Measurements from ENCODE around the gene KNG1. TPM values are rescaled to one million over a fixed set of nuclear protein-coding genes. Genes with fewer than 3 reads are reported as not detected.
"Not testable (repeated sequence)": the region's sequence is repeated elsewhere in the genome, so short reads cannot be mapped to it uniquely, and the experiment has no call there.

KNG1 gene
- total and polyA plus RNA-seq, 4 experiments from 2014 or later = not detected

DNA sequence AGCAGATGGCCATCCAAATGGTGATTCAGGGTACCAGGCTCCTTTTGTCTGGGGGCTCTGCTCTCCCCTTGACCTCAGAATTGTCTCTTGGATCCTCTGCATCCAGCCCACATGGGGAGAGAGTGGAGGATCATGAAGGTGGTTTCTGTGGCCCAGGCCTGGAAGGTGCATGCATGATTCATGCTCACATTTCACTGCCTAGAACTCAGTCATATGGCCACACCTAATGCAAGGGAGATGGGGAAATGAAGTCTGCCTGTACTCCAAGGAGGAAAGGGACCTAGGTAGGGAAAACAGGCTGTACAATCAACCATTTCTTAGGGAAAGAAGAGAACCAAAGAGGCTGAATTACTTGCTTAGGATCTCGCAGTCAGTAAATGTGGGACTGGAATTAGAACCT, 36.3 kb upstream of the KNG1 start:
- H3K4me3 Mint-ChIP-seq = no peak overlapping the region
- Histone ChIP-seq H3K27me3 (ENCODE audit: insufficient read depth, low read length) (no peaks in the 10 kb centered on the region), H3K4me1 (ENCODE audit: insufficient read depth, low read length) (no peaks in the 10 kb centered on the region), H3K27ac (ENCODE audit: low read depth, low read length) (no peak overlapping the region), H3K9me3 (ENCODE audit: control insufficient read depth in 1 of 2, low read length in 2 of 2) (no peaks in the 10 kb centered on the region), H3K36me3 (ENCODE audit: insufficient read depth, low read length) (no peaks in the 10 kb centered on the region), H3K4me3 (ENCODE audit: low read length in 2 of 2) (no peak overlapping the region)
- no peak overlapping the region for H3K27ac Mint-ChIP-seq
- H3K4me1 Mint-ChIP-seq = no peaks in the 10 kb centered on the region
- CTCF ChIA-PET (ENCODE audit: partially characterized antibody) = no interaction called here
- peaks cover 37 to 39% of the 10 kb centered on the region in 2 donors for H3K27me3 Mint-ChIP-seq
- peaks cover 0 to 10% of the 10 kb centered on the region in 2 donors for H3K36me3 Mint-ChIP-seq
- DNase-seq = no peak
- intact Hi-C loops (cut with micrococcal nuclease) = no loop called here
- POLR2A ChIA-PET (ENCODE audit: partially characterized antibody) = no interaction called here
- H3K9me3 Mint-ChIP-seq = peaks cover 0 to 15% (median 12%) of the 10 kb centered on the region in 8 donors

- H3K27me3 ChIP-seq (ENCODE audit: insufficient read depth, low read length) = no peaks in the 10 kb centered on the region
- intact Hi-C loops (cut with micrococcal nuclease) = no loop called here
- no peak overlapping the region for H3K4me3 ChIP-seq (ENCODE audit: low read length in 2 of 2)
- no peak overlapping the region for H3K27ac ChIP-seq (ENCODE audit: low read depth, low read length)
- H3K36me3 Mint-ChIP-seq = peaks cover 1 to 16% of the 10 kb centered on the region in 2 donors
- ChIA-PET POLR2A (ENCODE audit: partially characterized antibody) (no interaction called here), CTCF (ENCODE audit: partially characterized antibody) (no interaction called here)
- H3K27ac Mint-ChIP-seq = no peak overlapping the region
- no peak overlapping the region for H3K4me3 Mint-ChIP-seq
- DNase-seq = no peak
- peaks cover 0 to 19% (median 14%) of the 10 kb centered on the region in 8 donors for H3K9me3 Mint-ChIP-seq
- H3K27me3 Mint-ChIP-seq = peaks cover 29 to 39% of the 10 kb centered on the region in 2 donors
- H3K36me3 ChIP-seq (ENCODE audit: insufficient read depth, low read length) = no peaks in the 10 kb centered on the region
- no peaks in the 10 kb centered on the region for H3K4me1 ChIP-seq (ENCODE audit: insufficient read depth, low read length)
- peaks cover 0 to 1% (median 0%) of the 10 kb centered on the region in 4 donors for H3K4me1 Mint-ChIP-seq
- H3K9me3 ChIP-seq (ENCODE audit: control insufficient read depth in 1 of 2, low read length in 2 of 2) = no peaks in the 10 kb centered on the region
These were observed 34.3 kb upstream of the KNG1 start for GRCh38 chr3:186682812-186683211.

GRCh38 chr3:186683979-186684378, 33.2 kb upstream of the KNG1 start:
- H3K27me3 ChIP-seq (ENCODE audit: insufficient read depth, low read length) = no peaks in the 10 kb centered on the region
- H3K36me3 ChIP-seq (ENCODE audit: insufficient read depth, low read length) = no peaks in the 10 kb centered on the region
- H3K4me3 Mint-ChIP-seq = no peak overlapping the region
- H3K27ac Mint-ChIP-seq = no peak overlapping the region
- no peak overlapping the region for H3K27ac ChIP-seq (ENCODE audit: low read depth, low read length)
- H3K4me3 ChIP-seq (ENCODE audit: low read length in 2 of 2) = no peak overlapping the region
- no peak for DNase-seq
- H3K27me3 Mint-ChIP-seq = peaks cover 27 to 38% of the 10 kb centered on the region in 2 donors
- H3K4me1 ChIP-seq (ENCODE audit: insufficient read depth, low read length) = no peaks in the 10 kb centered on the region
- peaks cover 0 to 1% (median 0%) of the 10 kb centered on the region in 4 donors for H3K4me1 Mint-ChIP-seq
- POLR2A ChIA-PET (ENCODE audit: partially characterized antibody) = no interaction called here
- peaks cover 0 to 19% (median 14%) of the 10 kb centered on the region in 8 donors for H3K9me3 Mint-ChIP-seq
- H3K9me3 ChIP-seq (ENCODE audit: control insufficient read depth in 1 of 2, low read length in 2 of 2) = no peaks in the 10 kb centered on the region
- intact Hi-C loops (cut with micrococcal nuclease) = no loop called here
- H3K36me3 Mint-ChIP-seq = peaks cover 1 to 16% of the 10 kb centered on the region in 2 donors
- CTCF ChIA-PET (ENCODE audit: partially characterized antibody) = no interaction called here

- H3K4me1 Mint-ChIP-seq; H3K27ac ChIP-seq (ENCODE audit: low read depth, low read length); DNase-seq; H3K4me3 ChIP-seq (ENCODE audit: low read length in 2 of 2); H3K36me3 ChIP-seq (ENCODE audit: insufficient read depth, low read length); H3K9me3 ChIP-seq (ENCODE audit: control insufficient read depth in 1 of 2, low read length in 2 of 2); H3K4me3 Mint-ChIP-seq; POLR2A ChIA-PET (ENCODE audit: partially characterized antibody); H3K27me3 ChIP-seq (ENCODE audit: insufficient read depth, low read length); intact Hi-C loops (cut with micrococcal nuclease); H3K4me1 ChIP-seq (ENCODE audit: insufficient read depth, low read length): not testable (repeated sequence)
- Mint-ChIP-seq H3K27ac (peak overlapping the region in 1 of 7 donors; percentile 5), H3K36me3 (peaks cover 1 to 16% of the 10 kb centered on the region in 2 donors), H3K9me3 (peaks cover 0 to 19% (median 14%) of the 10 kb centered on the region in 8 donors), H3K27me3 (peaks cover 24 to 39% of the 10 kb centered on the region in 2 donors)
- CTCF ChIA-PET (ENCODE audit: partially characterized antibody) = interaction anchor here (1.8 kb wide), 1 partner anchor 71 kb away, joined by 5 read pairs; no protein-coding TSS in a partner anchor
These were observed 30.7 kb upstream of the KNG1 start for GRCh38 chr3:186686475-186686874.

DNA sequence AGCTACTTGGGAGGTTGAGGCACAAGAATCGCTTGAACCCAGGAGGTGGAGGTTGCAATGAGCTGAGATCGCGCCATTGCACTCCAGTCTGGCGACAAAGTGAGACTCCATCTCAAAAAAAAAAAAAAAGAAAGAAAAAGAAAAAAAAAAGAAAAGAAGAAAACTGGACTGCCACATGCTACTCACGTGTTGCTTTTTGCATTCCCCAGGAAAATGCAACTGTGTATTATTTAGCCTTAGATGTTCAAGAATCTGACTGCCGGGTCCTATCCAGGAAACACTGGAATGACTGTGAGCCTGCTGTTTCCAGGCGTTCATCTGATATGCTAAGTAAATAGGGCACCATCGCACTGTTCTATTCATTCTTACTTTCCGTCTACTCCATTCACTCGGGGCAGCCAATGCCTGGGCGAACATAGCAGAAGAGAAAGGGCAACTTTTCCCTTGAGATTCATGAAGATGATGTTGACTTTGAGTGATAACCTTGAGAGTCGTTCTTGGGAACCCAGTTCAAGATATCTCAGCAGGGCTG, 30.0 kb upstream of the KNG1 start:
- H3K27ac ChIP-seq (ENCODE audit: low read depth, low read length) = no peak overlapping the region
- Mint-ChIP-seq H3K9me3 (peaks cover 0 to 19% (median 14%) of the 10 kb centered on the region in 8 donors), H3K27me3 (peaks cover 26 to 41% of the 10 kb centered on the region in 2 donors), H3K27ac (no peak overlapping the region), H3K4me1 (peaks cover 0 to 5% (median 0%) of the 10 kb centered on the region in 4 donors), H3K4me3 (no peak overlapping the region), H3K36me3 (peaks cover 1 to 16% of the 10 kb centered on the region in 2 donors)
- no peaks in the 10 kb centered on the region for H3K27me3 ChIP-seq (ENCODE audit: insufficient read depth, low read length)
- no peak overlapping the region for H3K4me3 ChIP-seq (ENCODE audit: low read length in 2 of 2)
- ChIA-PET CTCF (ENCODE audit: partially characterized antibody) (interaction anchor here (1.8 kb wide), 1 partner anchor 72 kb away, joined by 5 read pairs; no protein-coding TSS in a partner anchor), POLR2A (ENCODE audit: partially characterized antibody) (no interaction called here)
- no peaks in the 10 kb centered on the region for H3K36me3 ChIP-seq (ENCODE audit: insufficient read depth, low read length)
- intact Hi-C loops (cut with micrococcal nuclease) = no loop called here
- H3K9me3 ChIP-seq (ENCODE audit: control insufficient read depth in 1 of 2, low read length in 2 of 2) = no peaks in the 10 kb centered on the region
- no peaks in the 10 kb centered on the region for H3K4me1 ChIP-seq (ENCODE audit: insufficient read depth, low read length)
- no peak for DNase-seq

- POLR2A ChIA-PET (ENCODE audit: partially characterized antibody); CTCF ChIA-PET (ENCODE audit: partially characterized antibody); H3K4me3 Mint-ChIP-seq; H3K4me3 ChIP-seq (ENCODE audit: low read length in 2 of 2); H3K27ac ChIP-seq (ENCODE audit: low read depth, low read length); H3K4me1 ChIP-seq (ENCODE audit: insufficient read depth, low read length); intact Hi-C loops (cut with micrococcal nuclease); H3K27me3 ChIP-seq (ENCODE audit: insufficient read depth, low read length); H3K9me3 ChIP-seq (ENCODE audit: control insufficient read depth in 1 of 2, low read length in 2 of 2); H3K27ac Mint-ChIP-seq; DNase-seq; H3K36me3 ChIP-seq (ENCODE audit: insufficient read depth, low read length); H3K4me1 Mint-ChIP-seq: not testable (repeated sequence)
- Mint-ChIP-seq H3K27me3 (peaks cover 23 to 26% of the 10 kb centered on the region in 2 donors), H3K9me3 (peaks cover 2 to 13% (median 5%) of the 10 kb centered on the region in 8 donors), H3K36me3 (peaks cover 1 to 12% of the 10 kb centered on the region in 2 donors)
These were observed 26.9 kb upstream of the KNG1 start for GRCh38 chr3:186690304-186690703.

DNA sequence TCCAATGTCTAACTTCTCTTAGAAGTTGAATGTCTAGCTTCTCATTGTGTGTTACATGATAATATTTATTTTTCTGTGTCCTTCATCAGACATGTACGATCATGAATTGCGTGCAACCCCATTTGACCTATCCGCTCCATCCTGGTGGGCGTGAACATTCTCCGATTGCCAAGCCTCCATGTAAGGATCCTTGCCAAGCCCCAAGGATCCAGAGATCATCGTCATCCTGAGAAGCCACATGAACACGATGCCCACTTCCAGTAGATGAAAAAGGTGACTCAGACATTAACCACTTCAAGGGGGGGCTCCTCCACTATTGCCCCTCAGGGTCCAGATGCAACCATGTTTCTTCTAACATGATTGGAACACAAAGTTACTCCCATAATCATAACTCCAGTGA, 25.5 kb upstream of the KNG1 start:
- peaks cover 0 to 3% (median 0%) of the 10 kb centered on the region in 4 donors for H3K4me1 Mint-ChIP-seq
- peaks cover 0 to 2% (median under 1%) of the 10 kb centered on the region in 8 donors for H3K9me3 Mint-ChIP-seq
- ChIA-PET POLR2A (ENCODE audit: partially characterized antibody) (no interaction called here), CTCF (ENCODE audit: partially characterized antibody) (no interaction called here)
- H3K36me3 Mint-ChIP-seq = peaks cover 0 to 1% of the 10 kb centered on the region in 2 donors
- no peak for DNase-seq
- no peak overlapping the region for H3K27ac Mint-ChIP-seq
- no peaks in the 10 kb centered on the region for H3K27me3 ChIP-seq (ENCODE audit: insufficient read depth, low read length)
- no peaks in the 10 kb centered on the region for H3K36me3 ChIP-seq (ENCODE audit: insufficient read depth, low read length)
- H3K4me3 ChIP-seq (ENCODE audit: low read length in 2 of 2) = no peak overlapping the region
- intact Hi-C loops (cut with micrococcal nuclease) = no loop called here
- H3K4me3 Mint-ChIP-seq = peak overlapping the region in 1 of 8 donors; percentile 6
- no peaks in the 10 kb centered on the region for H3K9me3 ChIP-seq (ENCODE audit: control insufficient read depth in 1 of 2, low read length in 2 of 2)
- no peak overlapping the region for H3K27ac ChIP-seq (ENCODE audit: low read depth, low read length)
- H3K27me3 Mint-ChIP-seq = peaks cover 18 to 23% of the 10 kb centered on the region in 2 donors
- H3K4me1 ChIP-seq (ENCODE audit: insufficient read depth, low read length) = no peaks in the 10 kb centered on the region

All from CD4-positive, alpha-beta memory T cell (primary cell).